NCI-H82 (cell line): Measurements from ENCODE around the gene UROS.

Experiments
- DNase-seq: peaks from one replicate; lab custom pipeline; 2025; lab: John Stamatoyannopoulos, UW

Gene UROS

DNA sequence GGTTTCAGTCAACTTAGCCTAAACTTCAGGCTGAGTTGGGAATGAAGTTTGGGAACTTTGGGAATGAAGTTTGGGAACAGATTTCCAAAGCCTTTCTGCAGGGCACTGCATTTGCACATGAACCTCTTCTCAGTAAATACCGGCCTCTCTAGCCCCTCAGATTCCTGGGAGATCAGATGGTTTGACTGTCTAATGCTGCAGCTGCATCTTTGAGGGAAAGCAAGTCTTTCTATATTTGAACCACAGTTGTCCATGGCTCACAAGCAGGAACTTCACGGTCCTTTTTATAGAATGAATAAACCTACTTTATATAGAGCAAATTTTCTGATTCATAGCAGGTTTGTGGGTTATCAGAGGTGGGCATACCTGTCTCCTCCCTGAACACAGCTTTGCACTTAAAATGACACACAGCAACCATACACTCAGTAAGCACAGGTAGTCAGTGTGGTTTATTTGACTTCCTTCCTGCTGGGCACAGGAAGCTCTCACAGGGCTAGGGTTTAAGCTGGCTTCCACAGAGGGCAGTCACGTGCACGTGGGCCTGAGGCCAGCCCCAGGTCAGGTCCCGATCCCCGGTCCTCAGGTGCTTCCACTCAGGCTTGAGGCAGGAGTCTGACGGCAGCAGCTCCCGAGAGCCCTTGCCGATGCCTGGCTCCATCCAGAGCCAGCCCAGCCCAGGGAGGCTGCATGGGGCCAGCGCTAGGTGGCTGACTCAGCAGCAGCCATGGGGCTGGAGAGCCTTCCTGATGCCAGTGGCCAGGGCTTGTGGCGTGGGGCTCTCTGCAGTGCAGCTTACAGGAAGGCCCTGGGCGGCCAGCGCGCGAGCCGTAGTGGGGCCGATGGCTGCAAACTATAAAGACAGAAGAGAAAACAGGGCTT is 34.7 kb downstream of the UROS start:
- no peak for DNase-seq

DNA sequence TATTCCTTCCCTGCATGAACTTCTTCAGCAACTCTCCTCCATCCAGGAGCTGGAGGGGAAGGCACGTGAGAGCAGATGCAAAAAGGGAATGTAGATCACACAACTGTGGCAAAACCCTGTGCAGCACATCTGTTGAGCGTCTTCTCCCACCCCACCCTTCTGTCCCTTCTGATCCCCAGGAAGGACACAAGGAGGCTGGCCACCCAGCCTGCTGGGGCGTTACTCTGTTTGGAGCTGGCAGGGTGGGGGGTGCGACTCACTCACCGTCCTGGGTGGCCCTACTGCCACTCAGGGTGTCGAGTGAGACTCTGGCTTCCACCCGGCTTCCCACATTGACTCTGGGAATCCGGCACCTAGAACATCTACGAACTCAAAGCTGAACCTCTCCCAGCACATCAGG is 37.3 kb downstream of the UROS start:
- DNase-seq: no peak

DNA sequence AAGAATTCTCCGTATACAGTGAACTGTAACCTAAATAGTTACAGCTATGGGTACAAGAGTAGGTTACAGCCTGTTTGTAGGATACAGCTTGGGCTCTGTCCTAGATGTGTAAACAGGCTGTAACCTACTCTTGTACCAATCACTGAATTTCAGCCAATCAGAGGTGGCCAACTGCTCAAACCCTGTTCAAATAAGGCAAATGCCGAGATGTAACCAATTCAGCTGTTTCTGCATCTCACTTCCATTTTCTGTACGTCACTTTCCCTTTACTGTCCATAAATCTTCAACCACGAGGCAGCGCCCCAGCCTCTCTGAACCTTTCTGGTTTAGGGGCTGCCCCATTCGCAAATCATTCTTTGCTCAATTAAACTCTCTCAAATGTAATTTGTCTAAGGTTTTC is 39.1 kb downstream of the UROS start:
- DNase-seq: no peak

DNA sequence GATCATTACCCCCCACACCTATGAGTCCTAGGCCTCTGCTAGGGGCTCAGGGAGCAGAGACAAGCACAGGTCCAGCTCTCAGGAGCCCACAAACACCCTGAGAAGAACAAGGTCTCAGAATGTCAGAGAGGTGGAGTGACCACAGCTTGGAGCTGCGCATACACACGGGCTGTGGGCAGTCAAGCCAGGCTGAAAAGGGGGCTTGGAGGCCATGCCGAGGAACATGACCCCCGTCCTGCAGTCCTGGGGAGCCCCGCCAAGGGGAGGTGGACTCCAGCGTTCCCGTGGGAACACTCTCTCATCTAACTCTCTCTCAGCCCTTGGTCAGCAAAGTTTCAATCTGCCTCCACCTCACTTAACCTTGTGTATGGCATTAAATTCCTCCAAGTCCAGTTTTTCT is 39.6 kb downstream of the UROS start:
- DNase-seq: no peak

DNA sequence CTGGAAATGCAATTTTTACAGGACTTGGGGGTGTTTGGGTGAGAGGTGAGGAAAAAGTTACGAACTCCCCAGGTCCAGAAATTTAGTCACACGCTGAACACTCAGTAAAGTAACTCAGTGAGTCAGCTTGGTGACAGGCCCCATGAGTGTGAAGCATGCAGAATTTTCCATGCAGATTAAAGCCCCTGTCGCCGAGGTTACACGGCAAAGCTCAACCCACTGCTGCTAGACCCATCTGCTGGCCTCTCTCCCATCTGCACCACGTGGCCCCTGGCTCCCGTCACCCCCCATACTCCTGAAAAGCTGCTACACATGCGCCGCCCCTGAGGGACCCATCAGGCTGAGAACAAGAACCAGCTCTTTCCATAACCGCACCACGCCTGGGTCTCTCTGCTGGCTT is 40.4 kb downstream of the UROS start:
- DNase-seq: peak; percentile 80

DNA sequence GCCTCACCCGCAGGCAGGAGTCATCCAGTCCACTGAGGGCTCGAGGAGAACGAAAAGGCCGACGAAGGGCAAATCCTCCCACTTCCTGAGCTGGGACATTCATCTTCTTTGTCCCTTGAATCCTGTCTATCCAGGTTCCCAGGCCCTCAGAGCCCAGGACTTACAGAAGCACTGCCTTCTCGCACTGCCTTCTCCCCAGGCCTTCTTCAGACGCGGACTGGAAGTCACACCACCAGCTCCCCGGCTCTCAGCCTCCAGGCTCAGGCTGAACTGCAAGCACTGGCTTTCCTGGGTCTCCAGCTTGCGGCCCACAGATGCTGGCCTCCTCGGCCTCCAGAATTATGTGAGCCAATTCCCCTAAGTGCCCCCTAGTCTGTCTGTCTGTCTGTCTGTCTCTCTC is 41.0 kb downstream of the UROS start:
- no peak for DNase-seq

DNA sequence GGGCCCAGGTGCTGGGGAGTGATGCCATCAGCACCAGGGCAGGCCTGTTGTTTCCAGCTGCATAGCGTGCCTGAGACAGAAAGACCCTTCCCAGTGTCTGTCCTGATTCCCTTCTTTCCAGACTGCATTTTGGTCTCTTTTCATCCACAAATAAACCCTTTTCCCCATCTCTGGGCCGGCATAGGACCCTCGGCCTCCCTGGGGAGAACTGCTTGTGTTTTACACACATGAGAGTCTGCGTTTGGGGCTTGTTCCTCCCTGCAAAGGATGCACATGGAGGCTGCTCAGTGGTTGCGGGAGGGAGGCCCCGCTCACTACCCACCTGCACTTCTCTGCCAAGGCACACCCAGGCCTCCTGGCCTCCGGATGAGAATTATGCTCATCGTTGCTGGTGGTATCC is 41.7 kb downstream of the UROS start:
- DNase-seq: no peak

DNA sequence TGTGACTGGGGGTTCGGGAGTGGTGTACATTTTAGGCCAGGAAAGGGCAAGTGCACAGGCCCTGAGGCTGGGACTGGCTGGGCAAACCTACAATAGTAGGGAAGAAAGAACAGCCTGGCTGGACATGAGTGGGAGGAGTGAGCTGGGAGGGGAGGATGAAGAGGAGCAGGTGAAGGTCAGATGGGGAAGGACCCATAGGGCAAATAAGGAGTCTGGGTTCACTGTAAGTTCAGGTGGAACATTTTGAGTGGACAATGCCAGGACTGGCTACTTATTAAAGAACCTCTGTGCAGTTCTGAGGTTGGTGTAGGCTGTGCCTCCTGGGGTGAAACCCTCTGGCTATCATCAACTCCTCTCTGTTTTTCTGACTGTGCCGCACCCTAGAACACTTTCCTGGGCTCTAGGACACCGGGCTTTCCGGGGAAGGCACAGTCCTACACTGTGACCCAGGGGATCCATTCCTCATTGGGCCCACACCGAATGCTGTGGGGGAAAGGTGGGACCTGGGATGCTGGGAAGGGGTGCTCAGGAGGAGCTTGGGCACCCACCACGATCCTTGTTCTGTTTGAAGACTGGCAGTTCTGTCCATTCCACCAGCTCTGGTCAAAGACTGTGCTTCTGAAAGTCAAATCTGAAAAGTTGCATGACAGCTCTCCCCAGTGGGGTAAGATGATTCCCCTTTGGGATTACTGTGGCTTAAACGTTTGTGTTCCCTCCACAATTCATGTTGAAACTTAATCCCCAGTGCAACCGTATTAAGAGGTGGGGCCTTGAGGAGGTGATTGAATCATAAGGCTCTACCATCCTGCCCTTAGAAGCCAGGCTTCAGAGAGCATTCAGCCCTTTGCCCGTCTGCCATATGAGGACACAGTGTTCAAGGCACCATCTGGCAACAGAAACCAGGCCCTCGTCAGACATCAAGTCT is 43.4 kb downstream of the UROS start:
- DNase-seq: peak; percentile 96

DNA sequence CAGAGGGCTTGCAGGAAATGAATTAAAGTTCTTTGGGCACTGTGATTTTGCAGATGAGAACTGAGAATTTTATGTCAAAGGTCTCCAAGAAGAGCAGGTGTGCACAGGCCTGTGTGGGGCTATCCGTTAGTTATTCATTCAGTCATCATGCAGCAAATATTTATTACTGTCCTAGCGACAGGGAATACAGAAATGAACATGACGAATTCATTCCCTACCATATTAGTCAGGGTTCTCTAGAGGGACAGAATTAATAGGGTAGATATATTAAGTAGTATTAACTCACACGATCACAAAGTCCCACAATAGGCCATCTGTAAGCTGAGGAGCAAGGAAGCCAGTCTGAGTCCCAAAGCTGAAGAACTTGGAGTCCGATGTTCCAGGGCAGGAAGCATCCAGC is 44.5 kb downstream of the UROS start:
- DNase-seq: no peak

DNA sequence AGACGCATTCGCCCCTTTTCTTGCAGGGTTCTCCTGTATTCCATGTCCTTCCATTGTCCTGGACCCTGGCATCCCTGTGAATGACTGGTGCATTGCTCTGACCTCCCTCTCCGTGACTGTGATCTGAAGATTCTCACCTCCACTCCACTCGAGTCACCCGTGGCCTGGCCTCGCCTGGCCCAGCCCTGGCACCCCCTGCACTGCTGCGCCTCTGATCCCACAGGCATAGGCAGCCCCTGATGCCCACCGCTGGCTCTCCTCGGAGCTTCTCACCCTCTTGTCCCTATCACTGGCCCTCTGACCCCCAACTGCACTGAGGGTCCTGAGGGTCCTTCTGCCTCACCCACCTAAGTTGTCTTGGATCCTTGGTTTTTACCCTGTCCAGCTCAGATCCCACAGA is 45.3 kb downstream of the UROS start:
- no peak for DNase-seq

DNA sequence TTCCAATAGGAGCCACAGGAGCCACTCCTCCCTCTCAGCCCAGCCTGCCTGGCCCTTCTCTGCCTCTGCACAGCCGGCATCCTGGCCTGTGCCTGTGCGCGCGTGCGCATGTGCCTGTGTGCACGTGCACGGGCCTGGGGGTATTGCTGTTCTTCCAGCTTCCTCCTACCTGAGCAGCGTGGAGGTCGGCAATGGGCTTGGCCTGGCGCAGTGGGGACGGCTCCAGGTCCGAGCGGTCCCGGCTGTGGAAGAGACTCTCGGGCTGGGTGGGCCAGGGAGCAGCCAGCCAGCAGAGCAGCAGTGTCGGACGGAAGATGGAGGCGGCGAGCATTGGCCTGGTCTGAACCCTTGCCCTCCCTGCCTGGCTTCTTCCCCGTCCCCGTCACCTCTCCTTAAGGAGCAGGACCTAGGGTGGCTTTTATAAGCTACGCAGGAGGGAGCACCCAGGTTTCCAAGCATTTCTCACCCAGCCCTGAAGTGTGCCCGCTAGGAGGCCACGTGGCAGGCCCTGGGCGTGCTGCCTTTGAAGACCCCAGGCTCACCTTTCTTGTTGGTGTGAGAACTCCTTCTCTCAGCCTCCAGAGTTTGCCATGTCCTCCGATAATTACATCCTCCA is 47.5 kb downstream of the UROS start, which contains the start of gene MMP21:
Gene MMP21 (minus strand): TSS at position 331 of the 616 bp plus-strand sequence. CDS start 0 bp downstream, at position 331.
- DNase-seq: no peak

DNA sequence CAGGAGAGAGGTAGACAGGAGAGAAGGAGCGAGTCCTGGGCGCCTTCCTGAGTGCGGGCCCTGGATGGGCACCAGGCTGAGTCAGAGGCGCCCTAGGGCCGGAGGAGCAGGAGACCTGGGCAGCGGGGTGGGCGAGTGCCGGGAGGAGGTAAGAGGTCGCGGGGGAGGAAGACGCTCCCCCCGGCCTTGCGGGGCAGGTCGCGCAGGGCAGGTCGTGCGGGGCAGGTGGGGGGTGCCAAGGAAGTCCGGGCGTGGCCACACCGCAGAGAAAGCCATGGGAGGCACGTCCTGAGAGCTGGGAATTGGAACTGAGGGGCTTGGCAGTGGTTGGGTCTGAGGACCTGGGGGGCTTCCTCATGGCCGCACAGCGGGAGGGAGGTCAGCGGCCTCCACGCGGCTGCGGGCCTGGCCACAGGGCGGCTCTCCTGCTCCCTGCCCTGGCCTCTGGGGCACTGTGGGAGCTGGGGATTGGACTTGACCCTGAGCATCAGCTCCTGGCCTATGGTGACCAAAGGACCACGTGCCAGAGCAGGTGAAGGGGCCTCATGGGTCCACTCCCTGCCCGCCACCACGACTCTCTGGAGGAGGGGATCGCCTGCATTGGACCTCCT is 48.4 kb downstream of the UROS start:
- no peak for DNase-seq

DNA sequence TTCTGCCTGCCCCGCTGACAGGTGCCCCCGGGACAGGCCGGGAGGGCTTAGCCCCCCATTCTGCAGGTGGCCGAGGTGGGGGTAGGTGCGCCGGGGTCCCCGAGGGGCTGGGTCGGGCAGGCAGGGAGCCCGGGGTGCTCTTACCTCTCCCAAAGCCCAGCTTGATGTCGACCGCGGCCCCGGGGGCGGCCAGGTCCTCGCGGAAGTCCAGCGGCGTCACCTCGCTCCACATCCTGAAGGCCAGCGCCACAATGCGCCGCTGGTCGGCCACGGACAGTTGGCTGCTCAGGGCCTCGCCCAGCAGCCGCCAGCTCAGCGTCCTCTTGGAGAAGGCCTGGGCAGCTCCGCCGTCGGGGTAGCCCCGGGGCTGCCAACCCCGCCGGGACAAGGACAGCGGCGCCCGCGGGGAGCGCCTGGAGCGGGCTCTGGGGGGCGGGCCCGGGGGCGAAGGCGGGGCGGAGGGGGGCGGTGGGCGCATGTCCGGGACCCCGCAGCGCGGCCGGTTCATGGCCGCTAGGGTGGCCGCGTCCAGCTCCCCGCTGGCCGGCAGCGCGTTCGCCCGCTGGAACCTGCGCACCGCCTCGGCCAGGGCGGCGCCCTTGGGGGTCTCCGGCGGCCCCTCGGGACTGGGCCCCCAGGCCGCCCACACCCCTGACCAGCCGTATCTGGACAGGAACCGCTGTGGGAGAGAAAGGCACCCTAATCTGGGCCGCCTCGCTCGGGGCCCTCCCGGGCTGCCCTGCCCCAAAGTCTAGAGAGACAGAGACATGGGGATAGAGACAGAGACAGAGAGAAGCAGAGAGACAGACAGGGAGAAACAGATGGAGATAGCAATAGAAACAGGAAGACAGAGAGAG is 49.1 kb downstream of the UROS start:
- DNase-seq: no peak

DNA sequence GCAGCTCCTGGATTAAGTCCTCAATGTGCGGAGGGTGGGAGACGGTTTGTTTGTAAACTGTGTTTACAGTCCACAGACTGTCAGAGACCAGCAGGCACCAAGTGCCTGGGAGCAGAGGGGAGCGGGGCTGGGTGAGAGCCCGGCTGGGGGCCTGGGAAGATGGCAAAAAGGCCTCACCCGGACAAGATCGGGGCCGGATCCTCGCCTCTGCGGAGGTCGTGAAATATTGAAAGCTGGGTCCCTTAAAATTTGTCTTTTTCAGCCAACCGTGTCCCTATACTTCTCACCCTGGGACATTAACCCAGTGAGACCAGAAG is 50.2 kb downstream of the UROS start:
- DNase-seq: no peak

DNA sequence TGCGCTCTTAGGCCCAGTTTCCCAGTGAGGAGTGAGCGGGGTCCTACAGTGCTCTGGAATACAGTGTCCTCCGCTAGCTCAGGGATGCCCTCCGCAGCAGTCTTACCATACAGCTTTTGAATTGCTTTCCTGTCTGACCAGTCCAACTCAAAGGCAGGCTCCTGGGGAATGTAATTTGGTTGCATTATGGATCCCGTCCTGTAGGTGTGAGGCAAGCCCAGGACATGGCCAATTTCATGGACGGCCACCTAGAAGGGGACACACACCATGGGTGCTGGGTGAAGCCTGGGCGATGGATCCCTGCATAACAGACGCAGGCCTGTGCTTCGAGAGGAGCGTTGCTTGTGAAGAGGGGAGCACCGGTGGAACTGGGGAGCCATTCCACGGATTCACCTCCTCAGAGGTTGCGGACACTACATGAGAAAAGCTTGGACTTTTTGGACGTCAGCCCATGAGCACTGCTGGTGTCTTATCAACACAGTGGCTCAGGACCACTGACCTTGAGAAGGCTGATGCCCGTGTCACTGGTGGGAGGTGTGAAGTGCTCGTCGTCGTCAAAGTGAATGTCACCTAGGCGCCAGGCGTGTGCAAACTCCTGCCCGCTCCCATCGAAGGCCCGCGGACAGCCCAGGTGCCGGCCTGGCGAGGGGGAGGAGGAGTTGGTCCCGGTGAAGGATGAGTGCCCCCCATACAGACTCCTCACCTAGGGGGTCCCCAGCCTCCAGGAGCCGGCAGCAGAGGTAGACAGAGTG is 50.8 kb downstream of the UROS start:
- DNase-seq: no peak

DNA sequence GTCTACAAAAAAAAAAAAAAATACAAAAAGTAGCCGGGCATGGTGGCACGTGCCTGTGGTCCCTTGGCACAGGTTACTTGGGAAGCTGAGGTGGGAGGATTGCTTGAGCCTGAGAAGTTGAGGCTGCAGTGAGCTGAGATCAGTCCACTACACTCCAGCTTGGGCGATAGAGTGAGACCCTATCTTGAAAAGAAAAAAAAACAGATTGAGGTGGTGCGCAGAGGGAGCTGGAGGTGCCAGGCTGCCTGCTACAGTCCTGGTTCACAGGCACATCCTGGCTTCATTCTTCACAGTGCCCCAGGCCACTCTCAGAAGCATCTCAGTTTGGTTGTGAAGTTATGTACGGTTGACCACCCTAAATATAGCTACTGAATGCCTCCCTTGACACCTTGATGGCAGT is 52.2 kb downstream of the UROS start:
- DNase-seq: no peak

DNA sequence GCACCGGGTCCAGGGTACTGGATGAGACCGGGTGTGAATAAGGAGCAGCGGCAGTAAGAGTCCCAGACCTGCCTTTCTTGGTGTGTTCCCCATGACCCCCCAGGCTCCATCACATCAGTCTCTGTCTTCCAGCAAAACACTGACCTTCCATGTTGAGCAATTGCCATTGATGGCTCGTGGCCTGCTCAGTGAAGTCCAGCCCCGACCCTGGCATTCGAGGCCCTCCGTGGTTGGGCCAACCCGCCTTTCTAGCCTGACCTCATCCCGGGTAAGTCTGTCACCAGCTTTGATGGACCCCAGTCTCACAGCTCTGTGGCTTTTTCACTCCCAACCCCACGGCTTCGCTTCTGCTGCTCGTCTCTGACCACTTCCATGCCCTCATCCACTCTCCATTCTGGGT is 53.9 kb downstream of the UROS start:
- no peak for DNase-seq

DNA sequence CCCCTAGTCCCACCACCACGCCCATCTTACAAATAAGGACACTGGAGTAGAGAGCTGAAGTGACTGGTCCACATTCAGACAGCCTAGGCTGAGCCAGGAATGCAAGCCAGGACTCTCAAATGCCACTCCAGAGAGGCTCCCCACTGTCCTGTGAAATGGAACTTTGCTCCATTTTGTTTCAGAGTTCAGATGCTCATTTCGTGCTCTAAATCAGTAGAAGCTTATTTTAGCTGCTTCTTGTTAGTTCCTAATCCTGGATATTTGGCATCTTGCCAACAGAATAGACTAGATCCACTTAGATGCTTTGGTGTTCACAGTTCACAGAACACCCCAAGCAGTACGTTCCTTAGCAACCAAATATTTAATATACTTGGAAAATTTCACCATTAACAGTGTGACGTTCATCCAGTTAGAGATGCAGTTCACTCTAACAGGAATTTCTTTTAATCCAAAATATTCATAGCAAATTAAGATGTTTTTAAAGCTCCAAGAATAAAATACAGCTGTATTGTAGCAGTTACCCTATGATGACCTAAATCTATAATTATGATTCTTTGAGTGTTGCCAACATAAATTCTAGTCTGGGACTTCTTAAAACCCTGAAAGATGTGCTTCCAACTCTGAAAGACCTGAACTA is 54.7 kb downstream of the UROS start:
- DNase-seq: peak; percentile 95

DNA sequence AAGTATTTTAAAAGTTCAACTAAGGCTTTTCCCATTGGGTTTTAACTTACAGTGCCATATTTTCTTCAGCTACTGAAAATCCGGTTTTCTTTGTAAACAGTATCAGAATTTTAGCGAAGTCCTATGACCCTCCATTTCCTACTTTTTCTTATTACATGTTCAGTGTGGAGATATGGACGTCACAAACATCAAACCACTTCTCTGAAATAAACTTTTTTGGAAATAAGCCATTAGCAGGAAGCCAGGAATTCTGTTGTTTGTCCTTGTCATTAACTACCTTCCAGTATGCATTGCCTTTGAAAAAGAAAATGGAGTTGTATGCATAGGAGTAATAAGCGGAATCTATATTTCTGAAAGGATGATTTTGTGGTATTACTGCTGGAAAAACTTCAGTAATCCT is 56.5 kb downstream of the UROS start:
- DNase-seq: no peak

DNA sequence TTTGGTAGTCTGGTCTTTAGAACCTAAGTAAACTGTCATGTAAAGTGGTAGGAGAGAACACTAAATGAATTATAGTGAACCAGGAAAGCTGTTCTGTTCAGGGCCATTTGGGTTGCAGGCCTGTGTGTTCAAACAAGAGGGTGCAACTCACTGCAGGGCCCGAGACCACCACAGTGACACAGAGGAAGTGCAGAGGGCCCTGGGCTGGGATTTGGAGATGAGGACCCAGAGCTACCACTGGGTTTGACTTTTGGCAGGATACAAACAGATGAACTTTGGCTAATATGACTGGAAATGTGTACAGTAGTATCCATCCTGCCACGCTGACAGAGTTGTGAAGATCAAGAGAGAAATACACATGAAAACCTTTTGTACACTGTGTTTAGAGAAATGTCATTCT is 57.2 kb downstream of the UROS start:
- no peak for DNase-seq
